PC-3 (cell line): ENCODE data around the gene ZNF333.

Experiments
- EZH2 ChIP-seq: fragments of 300-600 bp; sonication (generic); IDR thresholded peaks from one replicate; pipeline ENCODE4 v1.6.1; 2017; ENCODE audit warnings: antibody characterized with exemption, mild to moderate bottlenecking, low read length; ENCODE audit not compliant: unreplicated experiment
- TF ChIP-seq, protein P1 (sequence below): fragments of 300-600 bp; sonication (generic); conservative IDR thresholded peaks from 2 replicates; pipeline ENCODE4 v1.5.1; 2017; ENCODE audit warnings: antibody characterized with exemption, low read depth, mild to moderate bottlenecking, low read length

- TF ChIP-seq, protein P1, sequence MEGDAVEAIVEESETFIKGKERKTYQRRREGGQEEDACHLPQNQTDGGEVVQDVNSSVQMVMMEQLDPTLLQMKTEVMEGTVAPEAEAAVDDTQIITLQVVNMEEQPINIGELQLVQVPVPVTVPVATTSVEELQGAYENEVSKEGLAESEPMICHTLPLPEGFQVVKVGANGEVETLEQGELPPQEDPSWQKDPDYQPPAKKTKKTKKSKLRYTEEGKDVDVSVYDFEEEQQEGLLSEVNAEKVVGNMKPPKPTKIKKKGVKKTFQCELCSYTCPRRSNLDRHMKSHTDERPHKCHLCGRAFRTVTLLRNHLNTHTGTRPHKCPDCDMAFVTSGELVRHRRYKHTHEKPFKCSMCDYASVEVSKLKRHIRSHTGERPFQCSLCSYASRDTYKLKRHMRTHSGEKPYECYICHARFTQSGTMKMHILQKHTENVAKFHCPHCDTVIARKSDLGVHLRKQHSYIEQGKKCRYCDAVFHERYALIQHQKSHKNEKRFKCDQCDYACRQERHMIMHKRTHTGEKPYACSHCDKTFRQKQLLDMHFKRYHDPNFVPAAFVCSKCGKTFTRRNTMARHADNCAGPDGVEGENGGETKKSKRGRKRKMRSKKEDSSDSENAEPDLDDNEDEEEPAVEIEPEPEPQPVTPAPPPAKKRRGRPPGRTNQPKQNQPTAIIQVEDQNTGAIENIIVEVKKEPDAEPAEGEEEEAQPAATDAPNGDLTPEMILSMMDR: no peak
- TF ChIP-seq EZH2: no peak
These were observed 69.0 kb downstream of the ZNF333 start for GRCh38 chr19:14758816-14759215.
